Forelimb muscle (tissue), 1 donor: ENCODE results near the gene SH3TC1. TPM values are rescaled to one million over a fixed set of nuclear protein-coding genes. Genes with fewer than 3 reads are reported as not detected.

Experiments
- DNase-seq: peaks from one replicate; pipeline ENCODE4 v3.0.0-alpha.2; 2013; ENCODE audit warnings: low read depth
- polyA plus RNA-seq: library from polyadenylated mRNA; unstranded; fragments of 120-200 nt; gene quantifications from one replicate; pipeline ENCODE4 v1.2.1, GENCODE V29; 2013; ENCODE audit not compliant: insufficient read length

Gene SH3TC1
- polyA plus RNA-seq, 1 donor = 8.5 TPM

GRCh38 chr4:8228319-8229250, 29.5 kb downstream of the SH3TC1 start:
- DNase-seq = no peak

- no peak for DNase-seq
Measured at GRCh38 chr4:8229331-8229975, 30.4 kb downstream of the SH3TC1 start.

- no peak for DNase-seq
Measured at GRCh38 chr4:8230033-8230432, 30.9 kb downstream of the SH3TC1 start.

- no peak for DNase-seq
Measured at GRCh38 chr4:8230891-8231290, 31.8 kb downstream of the SH3TC1 start.

GRCh38 chr4:8231551-8232049, 32.5 kb downstream of the SH3TC1 start:
- no peak for DNase-seq

- no peak for DNase-seq
Measured at GRCh38 chr4:8232748-8233147, 33.7 kb downstream of the SH3TC1 start.

GRCh38 chr4:8233672-8234484, 34.8 kb downstream of the SH3TC1 start:
- DNase-seq = no peak

- DNase-seq = no peak
Measured at GRCh38 chr4:8234715-8235114, 35.6 kb downstream of the SH3TC1 start.

GRCh38 chr4:8235224-8235623, 36.1 kb downstream of the SH3TC1 start:
- no peak for DNase-seq

- DNase-seq = no peak
Measured at GRCh38 chr4:8235686-8236085, 36.6 kb downstream of the SH3TC1 start.

GRCh38 chr4:8236106-8236919, 37.2 kb downstream of the SH3TC1 start:
- no peak for DNase-seq

GRCh38 chr4:8236920-8237195, 37.8 kb downstream of the SH3TC1 start:
- DNase-seq = no peak

- no peak for DNase-seq
Measured at GRCh38 chr4:8237256-8237989, 38.3 kb downstream of the SH3TC1 start.

GRCh38 chr4:8238036-8238511, 39.0 kb downstream of the SH3TC1 start:
- no peak for DNase-seq

GRCh38 chr4:8238515-8239053, 39.5 kb downstream of the SH3TC1 start:
- DNase-seq = no peak

GRCh38 chr4:8239226-8239625, 40.1 kb downstream of the SH3TC1 start:
- no peak for DNase-seq

GRCh38 chr4:8239661-8240060, 40.6 kb downstream of the SH3TC1 start:
- no peak for DNase-seq

GRCh38 chr4:8240211-8241041, 41.3 kb downstream of the SH3TC1 start:
- no peak for DNase-seq

- DNase-seq = no peak
Measured at GRCh38 chr4:8241211-8241779, 42.2 kb downstream of the SH3TC1 start.
